H9 (cell line): ENCODE data around the gene ASPM. TPM values are rescaled to one million over a fixed set of nuclear protein-coding genes. Genes with fewer than 3 reads are reported as not detected.

ENCODE experiments used
- DNase-seq: peaks from one replicate; pipeline ENCODE4 v3.0.0-alpha.2; 2017
- H2AFZ ChIP-seq: one replicate; pipeline ENCODE4 v1.6.1; 2013; ENCODE audit warnings: mild to moderate bottlenecking, low read length, control low read depth, moderate library complexity
- H2AK5ac ChIP-seq: 2 replicates; pipeline ENCODE4 v1.6.1; 2013; ENCODE audit warnings: low read length, control low read depth, mixed read lengths; ENCODE audit not compliant: insufficient read length
- H2BK120ac ChIP-seq: one replicate; pipeline ENCODE4 v1.6.1; 2013; ENCODE audit warnings: low read depth, mild to moderate bottlenecking, low read length, control low read depth, inconsistent platforms; ENCODE audit not compliant: poor library complexity, severe bottlenecking
- H2BK12ac ChIP-seq: 2 replicates; pipeline ENCODE4 v1.6.1; 2013; ENCODE audit warnings: low read length, control low read depth, mixed read lengths, low read depth; ENCODE audit not compliant: insufficient read length
- H2BK15ac ChIP-seq: 2 replicates; pipeline ENCODE4 v1.6.1; 2013; ENCODE audit warnings: low read depth, low read length, control low read depth
- H2BK20ac ChIP-seq: one replicate; pipeline ENCODE4 v1.6.1; 2013; ENCODE audit warnings: low read depth, mild to moderate bottlenecking, low read length, control low read depth, inconsistent platforms; ENCODE audit not compliant: poor library complexity, severe bottlenecking
- H2BK5ac ChIP-seq: 2 replicates; pipeline ENCODE4 v1.6.1; 2013; ENCODE audit warnings: low read length, control low read depth, mixed read lengths; ENCODE audit not compliant: insufficient read length
- H3K14ac ChIP-seq: 2 replicates; pipeline ENCODE4 v1.6.1; 2013; ENCODE audit warnings: low read length, control low read depth; ENCODE audit not compliant: insufficient read depth
- H3K18ac ChIP-seq: 2 replicates; pipeline ENCODE4 v1.6.1; 2013; ENCODE audit warnings: low read depth, mild to moderate bottlenecking, mixed read lengths, low read length, control low read depth; ENCODE audit not compliant: insufficient read length
- H3K23ac ChIP-seq: 2 replicates; pipeline ENCODE4 v1.6.1; 2013; ENCODE audit warnings: low read length, control low read depth, mixed read lengths, low read depth; ENCODE audit not compliant: insufficient read length
- H3K23me2 ChIP-seq: 2 replicates; pipeline ENCODE4 v1.6.1; 2013; ENCODE audit warnings: low read depth, mild to moderate bottlenecking, mixed read lengths, low read length, control low read depth; ENCODE audit not compliant: insufficient read length, poor library complexity, severe bottlenecking
- H3K27ac ChIP-seq: 2 replicates; pipeline ENCODE4 v1.5.1; 2013; ENCODE audit warnings: low read length, control low read depth, mixed read lengths, low read depth; ENCODE audit not compliant: insufficient read length
- H3K27me3 ChIP-seq: 2 replicates; pipeline ENCODE4 v1.6.1; 2013; ENCODE audit warnings: low read length, control low read depth, inconsistent platforms; ENCODE audit not compliant: insufficient read depth
- H3K4ac ChIP-seq: 2 replicates; pipeline ENCODE4 v1.6.1; 2013; ENCODE audit warnings: low read depth, mild to moderate bottlenecking, control low read depth, inconsistent platforms, low read length, moderate library complexity
- H3K4me1 ChIP-seq: 2 replicates; pipeline ENCODE4 v1.6.1; 2013; ENCODE audit warnings: low read length, control low read depth, inconsistent platforms; ENCODE audit not compliant: insufficient read depth
- H3K4me2 ChIP-seq: 2 replicates; pipeline ENCODE4 v1.6.1; 2013; ENCODE audit warnings: low read length, control low read depth, mixed read lengths; ENCODE audit not compliant: insufficient read length, insufficient read depth
- H3K56ac ChIP-seq: 2 replicates; pipeline ENCODE4 v1.6.1; 2013; ENCODE audit warnings: low read depth, mild to moderate bottlenecking, mixed read lengths, low read length, control low read depth; ENCODE audit not compliant: insufficient read length
- H3K79me1 ChIP-seq: 2 replicates; pipeline ENCODE4 v1.6.1; 2013; ENCODE audit warnings: low read depth, mild to moderate bottlenecking, moderate library complexity, low read length, control low read depth, inconsistent platforms; ENCODE audit not compliant: insufficient read depth, poor library complexity, severe bottlenecking
- H3K79me2 ChIP-seq: 2 replicates; pipeline ENCODE4 v1.6.1; 2013; ENCODE audit warnings: low read length, control low read depth, inconsistent platforms; ENCODE audit not compliant: insufficient read depth
- H3K9ac ChIP-seq: 2 replicates; pipeline ENCODE4 v1.6.1; 2013; ENCODE audit warnings: low read length, control low read depth, mixed read lengths; ENCODE audit not compliant: insufficient read length; ENCODE audit errors: extremely low read depth
- H3K9me3 ChIP-seq: one replicate; pipeline ENCODE4 v1.6.1; 2013; ENCODE audit warnings: low read depth, low read length, inconsistent platforms; ENCODE audit not compliant: control insufficient read depth
- H3T11ph ChIP-seq: one replicate; pipeline ENCODE4 v1.6.1; 2013; ENCODE audit warnings: mild to moderate bottlenecking, low read length, control low read depth, inconsistent platforms
- H4K20me1 ChIP-seq: one replicate; pipeline ENCODE4 v1.6.1; 2013; ENCODE audit not compliant: control insufficient read depth, insufficient read length, insufficient read depth
- H4K5ac ChIP-seq: 2 replicates; pipeline ENCODE4 v1.6.1; 2013; ENCODE audit warnings: low read depth, mild to moderate bottlenecking, mixed read lengths, low read length, control low read depth; ENCODE audit not compliant: insufficient read length
- H4K8ac ChIP-seq: replicated peaks from 2 replicates; pipeline ENCODE4 v1.6.1; 2013; ENCODE audit warnings: low read length, control low read depth, mixed read lengths, low read depth; ENCODE audit not compliant: insufficient read length
- H4K91ac ChIP-seq: 2 replicates; pipeline ENCODE4 v1.6.1; 2013; ENCODE audit warnings: low read depth, mild to moderate bottlenecking, moderate library complexity, mixed read lengths, low read length, control low read depth; ENCODE audit not compliant: insufficient read length
- H3K27ac Mint-ChIP-seq, 3 experiments: 2 replicates in 2 of 3; 3 replicates in 1 of 3; pipeline ENCODE4 v1.8.0; 2020 to 2021; ENCODE audit warnings: mixed read lengths in 3 of 3, mild to moderate bottlenecking in 1 of 3, moderate library complexity in 1 of 3
- H3K27me3 Mint-ChIP-seq: 2 replicates; pipeline ENCODE4 v1.8.0; 2021; ENCODE audit warnings: low read depth, mild to moderate bottlenecking, moderate library complexity, mixed read lengths
- H3K36me3 Mint-ChIP-seq, 3 experiments: 2 replicates in 2 of 3; 3 replicates in 1 of 3; pipeline ENCODE4 v1.8.0; 2020 to 2021; ENCODE audit warnings: low read depth in 3 of 3, mixed read lengths in 3 of 3; ENCODE audit not compliant: insufficient read depth in 1 of 3
- H3K4me1 Mint-ChIP-seq, 2 experiments: 2 replicates each; pipeline ENCODE4 v1.8.0; 2020; ENCODE audit warnings: mixed read lengths in 2 of 2
- H3K4me3 Mint-ChIP-seq, 2 experiments: 2 replicates in 1 of 2; 3 replicates in 1 of 2; pipeline ENCODE4 v1.8.0; 2020 to 2021; ENCODE audit warnings: mild to moderate bottlenecking in 2 of 2, mixed read lengths in 2 of 2, moderate library complexity in 1 of 2
- H3K9me3 Mint-ChIP-seq, 2 experiments: 2 replicates in 1 of 2; 3 replicates in 1 of 2; pipeline ENCODE4 v1.8.0; 2020; ENCODE audit warnings: mild to moderate bottlenecking in 2 of 2, mixed read lengths in 2 of 2, moderate library complexity in 1 of 2
- WGBS: extraction: QIAGEN DNeasy Blood & Tissue Kit; methylation state at CpG from one replicate; pipeline ENCODE4 v1.1.7; 2013; ENCODE audit warnings: missing lambda C conversion rate, low lambda C conversion rate, mixed read lengths; ENCODE audit not compliant: insufficient read length; ENCODE audit errors: extremely low coverage; 5-methylcytosine and 5-hydroxymethylcytosine counted together
- total RNA-seq: library from RNA; stranded (reverse); gene quantifications from 2 replicates; pipeline ENCODE4 v1.2.1, GENCODE V29; 2021
- TF ChIP-seq, protein P1 (sequence below): fragments of 200-600 bp; sonication (generic); conservative IDR thresholded peaks from 3 replicates; pipeline ENCODE4 v1.8.0; 2021; ENCODE audit warnings: antibody characterized with exemption, mild to moderate bottlenecking

The ASPM gene
- total RNA-seq, 1 experiment from 2014 or later = 34.9 TPM

DNA sequence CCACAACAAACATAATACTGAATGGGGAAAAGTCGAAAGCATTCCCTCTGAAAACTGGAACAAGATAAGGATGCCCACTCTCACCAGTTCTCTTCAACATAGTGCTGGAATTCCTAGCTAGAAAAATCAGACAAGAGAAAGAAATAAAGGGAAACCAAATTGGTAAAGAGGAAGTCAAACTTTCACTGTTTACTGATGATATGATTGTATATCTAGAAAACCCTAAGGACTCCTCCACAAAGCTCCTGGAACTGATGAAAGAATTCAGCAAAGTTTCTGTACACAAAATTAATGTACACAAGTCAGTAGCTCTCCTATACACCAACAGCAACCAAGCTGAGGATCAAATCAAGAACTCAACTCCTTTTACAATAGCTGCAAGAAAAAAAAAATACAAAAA lies 72.5 kb downstream of the ASPM start:
- H3K27ac Mint-ChIP-seq = no peak overlapping the region
- H3K9me3 Mint-ChIP-seq = peaks cover 2% of the 10 kb centered on the region in 2 experiments; a peak in 4 of 5 replicates
- Histone ChIP-seq H3K4me2 (no peak overlapping the region), H2BK15ac (no peak overlapping the region), H3K79me2 (no peaks in the 10 kb centered on the region), H3K27ac (no peak overlapping the region), H2BK5ac (no peak overlapping the region), H3K9me3 (no peaks in the 10 kb centered on the region), H3K4ac (no peak overlapping the region), H4K8ac (no peak overlapping the region), H2BK20ac (no peak overlapping the region), H3K9ac (no peak overlapping the region), H4K91ac (no peak overlapping the region), H3K23ac (no peak overlapping the region), H2AFZ (no peak overlapping the region), H3K56ac (no peak overlapping the region), H3K4me1 (no peaks in the 10 kb centered on the region), H3K23me2 (no peaks in the 10 kb centered on the region), H4K5ac (no peak overlapping the region), H3K18ac (no peak overlapping the region), H3K79me1 (no peaks in the 10 kb centered on the region), H2BK120ac (no peak overlapping the region), H4K20me1 (no peaks in the 10 kb centered on the region), H2AK5ac (no peak overlapping the region), H3T11ph (no peak overlapping the region), H2BK12ac (no peak overlapping the region), H3K27me3 (no peaks in the 10 kb centered on the region), H3K14ac (no peak overlapping the region)
- H3K4me1 Mint-ChIP-seq = no peaks in the 10 kb centered on the region
- H3K27me3 Mint-ChIP-seq = no peaks in the 10 kb centered on the region
- no peak overlapping the region for H3K4me3 Mint-ChIP-seq
- no peak for DNase-seq
- peaks cover 0 to 1% (median 0%) of the 10 kb centered on the region in 3 experiments; a peak in 2 of 7 replicates for H3K36me3 Mint-ChIP-seq
- WGBS = no CpG with 5 or more reads among the region's 1 CpG
- TF ChIP-seq, protein P1, sequence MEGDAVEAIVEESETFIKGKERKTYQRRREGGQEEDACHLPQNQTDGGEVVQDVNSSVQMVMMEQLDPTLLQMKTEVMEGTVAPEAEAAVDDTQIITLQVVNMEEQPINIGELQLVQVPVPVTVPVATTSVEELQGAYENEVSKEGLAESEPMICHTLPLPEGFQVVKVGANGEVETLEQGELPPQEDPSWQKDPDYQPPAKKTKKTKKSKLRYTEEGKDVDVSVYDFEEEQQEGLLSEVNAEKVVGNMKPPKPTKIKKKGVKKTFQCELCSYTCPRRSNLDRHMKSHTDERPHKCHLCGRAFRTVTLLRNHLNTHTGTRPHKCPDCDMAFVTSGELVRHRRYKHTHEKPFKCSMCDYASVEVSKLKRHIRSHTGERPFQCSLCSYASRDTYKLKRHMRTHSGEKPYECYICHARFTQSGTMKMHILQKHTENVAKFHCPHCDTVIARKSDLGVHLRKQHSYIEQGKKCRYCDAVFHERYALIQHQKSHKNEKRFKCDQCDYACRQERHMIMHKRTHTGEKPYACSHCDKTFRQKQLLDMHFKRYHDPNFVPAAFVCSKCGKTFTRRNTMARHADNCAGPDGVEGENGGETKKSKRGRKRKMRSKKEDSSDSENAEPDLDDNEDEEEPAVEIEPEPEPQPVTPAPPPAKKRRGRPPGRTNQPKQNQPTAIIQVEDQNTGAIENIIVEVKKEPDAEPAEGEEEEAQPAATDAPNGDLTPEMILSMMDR = no peak
